ENCODE results near the gene RAD21L1. TPM values are rescaled to one million over a fixed set of nuclear protein-coding genes. Genes with fewer than 3 reads are reported as not detected.

The RAD21L1 gene
- total RNA-seq, 4 donors from 2014 or later = not detected

- DNase-seq (ENCODE audit: low spot score) (no peak), ATAC-seq (ENCODE audit: low FRiP score) (no peak)
- TF ChIP-seq CTCF (IDR thresholded peaks at IDR 0.05) = no peak
Observed at GRCh38 chr20:1188347-1188746, 37.5 kb upstream of the RAD21L1 start.

GRCh38 chr20:1189827-1190226 is 36.0 kb upstream of the RAD21L1 start:
- ATAC-seq (ENCODE audit: low FRiP score) (no peak), DNase-seq (ENCODE audit: low spot score) (no peak)
- TF ChIP-seq CTCF (IDR thresholded peaks at IDR 0.05) = no peak

GRCh38 chr20:1190847-1191246 is 35.0 kb upstream of the RAD21L1 start:
- DNase-seq (ENCODE audit: low spot score) = no peak
- ATAC-seq (ENCODE audit: low FRiP score) = no peak
- TF ChIP-seq CTCF (IDR thresholded peaks at IDR 0.05) = no peak

- no peak for ATAC-seq (ENCODE audit: low FRiP score)
- no peak for TF ChIP-seq CTCF (IDR thresholded peaks at IDR 0.05)
- no peak for DNase-seq (ENCODE audit: low spot score)
Observed at GRCh38 chr20:1191299-1191698, 34.5 kb upstream of the RAD21L1 start.

- ATAC-seq (ENCODE audit: low FRiP score) (no peak), DNase-seq (ENCODE audit: low spot score) (no peak)
- no peak for TF ChIP-seq CTCF (IDR thresholded peaks at IDR 0.05)
Observed at GRCh38 chr20:1195226-1195625, 30.6 kb upstream of the RAD21L1 start.

- TF ChIP-seq CTCF (IDR thresholded peaks at IDR 0.05) = no peak
- ATAC-seq (ENCODE audit: low FRiP score) (no peak), DNase-seq (ENCODE audit: low spot score) (no peak)
Observed at GRCh38 chr20:1196634-1197033, 29.2 kb upstream of the RAD21L1 start.

GRCh38 chr20:1197801-1198200 is 28.0 kb upstream of the RAD21L1 start:
- DNase-seq (ENCODE audit: low spot score) (no peak), ATAC-seq (ENCODE audit: low FRiP score) (no peak)
- TF ChIP-seq CTCF (IDR thresholded peaks at IDR 0.05) = no peak

Data from omental fat pad (tissue), 4 donors.